ENCODE data around the gene MRPL37. TPM values are rescaled to one million over a fixed set of nuclear protein-coding genes. Genes with fewer than 3 reads are reported as not detected.

MRPL37 gene
- polyA plus RNA-seq, 3 donors = 49.3 to 79.8 (median 56.0) TPM

DNA sequence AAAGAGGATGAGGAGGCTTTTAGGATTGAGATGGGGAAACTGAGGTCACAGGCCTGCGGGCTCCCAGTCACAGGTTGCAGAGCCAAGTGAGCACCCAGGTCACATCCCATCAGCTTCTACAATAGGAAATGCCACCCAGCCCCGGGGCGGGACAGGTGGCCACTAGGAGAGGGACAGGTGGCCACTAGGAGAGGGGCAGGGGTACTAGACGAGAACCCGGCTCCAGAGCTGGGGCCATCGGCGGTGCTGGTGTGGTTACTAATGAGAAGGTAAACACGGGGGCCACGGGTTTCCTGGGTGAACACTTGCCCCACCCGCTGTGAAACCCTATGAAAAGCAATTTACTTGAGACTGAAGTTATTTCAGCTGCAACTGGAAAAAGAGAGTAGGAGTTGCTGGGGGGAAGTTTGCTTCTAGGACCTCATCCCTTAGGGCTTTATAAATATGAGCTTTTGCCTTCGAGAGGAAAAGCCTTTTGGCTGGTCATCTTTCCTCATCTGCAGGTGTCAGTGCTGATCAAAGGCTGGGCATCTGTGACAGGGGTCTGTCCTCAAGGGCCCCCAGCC is 52.5 kb downstream of the MRPL37 start:
- H3K27ac ChIP-seq (ENCODE audit: low read depth, low read length) = no peak overlapping the region
- 86 to 93% (median 87%) methylated on average over 11 of the region's 11 CpGs for WGBS, 3 donors

GRCh38 chr1:54253480-54253879 is 53.5 kb downstream of the MRPL37 start:
- H3K27ac ChIP-seq (ENCODE audit: low read depth, low read length) = no peak overlapping the region
- 52 to 93% (median 65%) methylated on average over 5 of the region's 5 CpGs for WGBS, 3 donors

DNA sequence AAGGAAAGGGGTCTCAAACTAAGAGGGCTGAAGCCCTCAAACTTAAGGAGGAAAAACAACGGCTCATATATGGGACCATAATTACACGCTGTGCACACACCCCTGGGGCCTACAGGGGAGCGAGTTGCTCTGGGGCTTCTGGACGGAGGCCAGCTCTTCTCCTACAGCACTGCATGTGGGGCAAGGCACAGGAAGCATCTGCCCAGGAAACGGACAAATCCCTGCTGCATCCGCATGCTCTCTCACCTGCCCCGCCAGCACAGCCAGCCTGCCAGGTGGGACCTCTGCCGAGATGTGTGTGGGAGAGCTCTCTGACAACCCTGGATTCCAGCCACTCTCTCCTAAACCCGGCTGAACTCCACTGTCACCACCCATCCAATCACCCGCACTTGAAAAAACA is 54.1 kb downstream of the MRPL37 start:
- WGBS, 3 donors = 23 to 65% (median 35%) methylated on average over 10 of the region's 10 CpGs
- H3K27ac ChIP-seq (ENCODE audit: low read depth, low read length) = no peak overlapping the region

- no peak overlapping the region for H3K27ac ChIP-seq (ENCODE audit: low read depth, low read length)
- 89 to 95% (median 94%) methylated on average over 9 of the region's 9 CpGs for WGBS, 3 donors
Measured at GRCh38 chr1:54255026-54255702, 55.2 kb downstream of the MRPL37 start.

GRCh38 chr1:54256522-54257345 is 56.8 kb downstream of the MRPL37 start:
- 86 to 93% (median 92%) methylated on average over 13 of the region's 13 CpGs for WGBS, 3 donors
- no peak overlapping the region for H3K27ac ChIP-seq (ENCODE audit: low read depth, low read length)

DNA sequence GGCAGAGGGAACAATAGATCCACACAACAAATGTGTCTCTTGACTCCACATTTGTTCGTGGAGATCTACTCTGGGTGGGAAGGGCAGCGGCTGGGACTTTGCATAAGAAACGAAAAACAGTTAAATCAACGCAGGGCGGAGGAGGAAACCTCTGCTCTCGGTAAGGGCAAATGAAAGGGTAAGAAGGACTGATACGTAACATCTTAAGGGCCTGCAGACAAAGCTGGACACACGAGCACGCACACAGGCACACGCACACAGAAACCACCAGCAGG is 57.3 kb downstream of the MRPL37 start:
- WGBS, 3 donors = 83 to 89% (median 85%) methylated on average over 10 of the region's 10 CpGs

DNA sequence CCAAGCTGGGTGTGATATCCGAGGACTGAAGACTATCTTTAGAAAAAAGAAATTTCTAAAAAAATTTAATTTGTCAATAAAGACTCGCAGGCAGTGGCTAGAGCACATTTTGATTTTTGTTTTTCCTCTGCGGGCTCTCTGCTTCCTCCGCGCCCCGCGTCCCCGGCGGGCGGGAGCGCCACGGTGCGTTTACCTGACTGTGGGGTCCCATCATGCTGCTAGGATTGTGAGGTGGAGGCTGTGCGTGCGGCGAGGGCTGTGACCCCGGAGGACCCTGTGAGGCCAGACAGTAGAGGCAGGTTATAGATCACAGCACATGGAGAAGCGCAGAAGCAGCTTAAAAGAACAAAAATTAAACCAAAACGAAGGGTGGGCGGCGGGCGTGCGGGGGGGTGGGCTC is 57.9 kb downstream of the MRPL37 start:
- 95 to 98% (median 96%) methylated on average over 23 of the region's 23 CpGs for WGBS, 3 donors
- H3K27ac ChIP-seq (ENCODE audit: low read depth, low read length) = no peak overlapping the region

More for the DNA sequence above, 57.3 kb downstream of the MRPL37 start:
- H3K27ac ChIP-seq (ENCODE audit: low read depth, low read length) = no peak overlapping the region

- WGBS, 3 donors = 85 to 93% (median 92%) methylated on average over 16 of the region's 16 CpGs
- no peak overlapping the region for H3K27ac ChIP-seq (ENCODE audit: low read depth, low read length)
Measured at GRCh38 chr1:54259546-54260140, 59.7 kb downstream of the MRPL37 start.

DNA sequence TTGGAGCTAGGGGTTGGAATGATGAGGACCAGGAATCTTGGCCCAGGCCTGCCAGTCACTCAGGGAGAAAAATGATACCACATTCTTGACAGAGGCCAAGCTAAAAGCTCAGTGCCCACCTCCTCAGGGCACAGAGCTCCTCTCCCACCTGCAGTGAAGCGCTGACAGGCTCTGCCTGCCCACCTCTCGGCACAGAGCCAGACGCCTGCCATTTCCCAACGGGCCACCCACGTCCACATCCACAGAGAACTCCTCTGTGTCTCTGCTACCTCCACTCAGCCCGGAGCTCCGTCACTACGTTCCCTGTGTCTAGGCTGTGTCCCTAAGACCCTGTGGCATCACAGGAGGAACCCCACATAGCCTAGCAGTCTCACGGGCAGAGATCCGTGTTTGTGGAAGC is 60.8 kb downstream of the MRPL37 start:
- H3K27ac ChIP-seq (ENCODE audit: low read depth, low read length) = no peak overlapping the region
- WGBS, 3 donors = 85 to 87% (median 87%) methylated on average over 10 of the region's 10 CpGs

DNA sequence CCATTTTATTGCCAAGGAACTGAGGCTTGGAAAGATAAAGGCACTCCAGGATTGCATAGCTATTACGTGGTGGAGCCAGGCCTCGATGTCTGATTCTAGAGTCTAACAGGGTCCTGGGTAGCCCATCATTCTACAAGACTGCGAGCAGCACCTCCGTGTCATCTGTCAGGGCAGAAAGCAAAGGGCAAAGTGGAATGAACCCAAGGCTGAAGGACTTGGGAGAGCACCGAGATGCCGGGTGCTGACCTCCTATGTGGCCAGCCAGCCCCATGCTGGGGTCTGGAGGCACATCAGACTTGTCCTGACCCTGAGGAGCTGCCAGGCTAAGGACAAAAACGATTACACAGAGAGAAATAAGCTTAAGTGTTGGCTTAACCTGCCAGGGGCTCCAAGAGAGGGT is 62.3 kb downstream of the MRPL37 start:
- no peak overlapping the region for H3K27ac ChIP-seq (ENCODE audit: low read depth, low read length)
- 89 to 96% (median 89%) methylated on average over 7 of the region's 7 CpGs for WGBS, 3 donors

DNA sequence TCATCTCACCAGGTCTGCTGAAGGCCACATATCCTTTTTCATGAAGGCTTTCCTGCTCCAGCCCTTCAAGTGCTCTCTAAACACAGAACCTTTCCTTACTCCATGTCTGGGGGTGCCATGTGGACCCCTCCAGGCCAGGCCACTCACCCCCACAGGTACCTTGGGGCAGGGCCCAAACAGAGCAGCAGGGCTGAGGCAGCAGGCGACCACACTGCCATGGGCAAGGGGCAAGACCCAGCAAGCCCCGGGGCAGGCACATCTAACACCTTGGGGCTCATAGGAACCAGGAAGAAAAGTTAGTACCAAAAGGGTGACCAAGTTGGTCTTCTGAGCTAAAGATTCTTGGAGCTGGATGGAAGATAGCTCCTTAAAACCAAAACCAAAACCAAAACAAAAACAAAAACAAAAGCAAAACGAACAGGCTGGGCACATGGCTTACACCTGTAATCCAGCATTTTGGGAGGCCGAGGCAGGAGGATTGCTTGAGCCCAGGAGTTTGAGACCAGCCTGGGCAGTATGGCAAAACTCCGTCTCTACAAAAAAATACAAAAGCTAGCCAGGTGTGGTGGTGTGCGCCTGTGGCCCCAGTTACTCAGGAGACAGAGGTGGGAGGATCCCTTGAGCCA is 63.7 kb downstream of the MRPL37 start:
- 80 to 83% (median 81%) methylated on average over 6 of the region's 6 CpGs for WGBS, 3 donors
- no peak overlapping the region for H3K27ac ChIP-seq (ENCODE audit: low read depth, low read length)

DNA sequence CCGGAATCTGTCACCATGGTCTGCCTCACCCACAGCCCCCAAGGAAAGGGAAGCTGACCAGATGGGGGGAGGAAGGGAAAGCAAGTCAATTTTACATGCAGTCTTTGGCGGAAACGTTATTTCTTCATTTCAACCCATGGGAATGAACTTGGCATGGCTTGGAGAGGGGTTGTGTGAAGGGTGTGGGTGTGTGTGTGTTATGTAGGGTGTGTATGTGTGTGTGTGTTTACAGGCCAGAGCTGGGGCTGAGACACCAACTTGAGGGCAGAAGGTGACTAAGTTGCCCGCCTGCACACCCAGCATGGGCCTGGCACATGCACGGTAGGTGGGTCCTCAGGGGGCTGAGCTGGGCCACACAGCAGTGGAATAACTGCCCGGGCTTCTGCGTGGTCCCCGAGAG is 65.2 kb downstream of the MRPL37 start:
- no peak overlapping the region for H3K27ac ChIP-seq (ENCODE audit: low read depth, low read length)
- 74 to 92% (median 81%) methylated on average over 7 to 8 of the region's 8 CpGs for WGBS, 3 donors

GRCh38 chr1:54265659-54266058 is 65.7 kb downstream of the MRPL37 start:
- H3K27ac ChIP-seq (ENCODE audit: low read depth, low read length) = no peak overlapping the region
- WGBS, 3 donors = 84 to 89% (median 88%) methylated on average over 6 of the region's 6 CpGs

GRCh38 chr1:54266195-54266594 is 66.2 kb downstream of the MRPL37 start:
- H3K27ac ChIP-seq (ENCODE audit: low read depth, low read length) = no peak overlapping the region
- 89 to 98% (median 96%) methylated on average over 2 of the region's 2 CpGs for WGBS, 3 donors

DNA sequence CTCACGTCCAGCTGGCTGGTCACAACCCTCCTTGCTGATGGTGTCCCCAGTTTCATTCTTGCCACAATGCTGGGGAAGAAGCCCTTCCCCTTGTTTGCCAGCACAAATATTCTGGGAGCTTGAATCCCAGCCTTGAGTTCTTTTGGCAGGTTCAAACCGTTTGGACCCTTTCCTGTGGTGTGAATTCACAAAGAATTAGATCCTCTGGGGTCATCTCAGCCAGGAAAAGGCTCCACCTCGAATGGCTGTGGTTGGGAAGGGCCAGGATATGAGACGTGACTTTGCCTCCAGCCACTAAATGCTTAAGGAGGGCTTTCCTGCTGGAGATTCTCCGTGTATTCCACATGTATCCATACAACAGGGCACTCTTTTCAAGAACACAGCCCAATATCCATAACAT is 66.9 kb downstream of the MRPL37 start:
- WGBS, 3 donors = 47 to 83% (median 50%) methylated on average over 5 of the region's 5 CpGs
- H3K27ac ChIP-seq (ENCODE audit: low read depth, low read length) = no peak overlapping the region

All from adipose tissue (tissue), 3 donors.